Keratinocyte (primary cell): ENCODE measurements around the gene KLK6.

Experiments used
- CTCF ChIP-seq, 3 experiments: IDR thresholded peaks in 1 of 3; conservative IDR thresholded peaks in 1 of 3; optimal IDR thresholded peaks in 1 of 3; 2 replicates in 2 of 3; 3 replicates in 1 of 3; pipeline versions ENCODE3 to v1.5.1; 2011; ENCODE audit warnings: low read length in 3 of 3, mild to moderate bottlenecking in 3 of 3, moderate library complexity in 2 of 3, control low read depth in 1 of 3, inconsistent platforms in 1 of 3; ENCODE audit not compliant: insufficient read depth in 2 of 3; ENCODE audit errors: extremely low read depth in 1 of 3
- EZH2 ChIP-seq: IDR thresholded peaks from one replicate; pipeline ENCODE4 v1.6.1; 2012; ENCODE audit warnings: inconsistent platforms, mild to moderate bottlenecking, low read length, moderate library complexity

DNA sequence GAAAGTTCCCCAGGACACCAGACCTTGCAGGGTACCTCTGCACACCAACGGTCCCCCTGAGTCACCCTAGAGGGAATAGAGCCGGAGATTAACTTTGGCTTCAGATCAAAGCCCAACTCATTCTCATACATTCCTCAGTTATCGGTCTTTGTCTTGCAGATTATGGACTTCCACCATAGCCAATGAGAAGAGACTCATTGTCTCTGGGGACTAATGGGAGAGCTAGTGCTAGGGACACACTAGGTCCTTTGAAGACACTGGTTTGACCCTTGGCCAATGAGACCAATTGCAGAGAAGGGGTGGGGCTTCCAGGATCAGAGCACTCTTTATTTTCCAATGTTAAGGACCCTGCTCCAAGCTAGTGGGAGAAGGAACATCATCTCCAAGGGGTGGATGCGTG, 8.2 kb upstream of the KLK6 start:
- TF ChIP-seq CTCF (optimal IDR thresholded peaks at IDR 0.05 in 1 of 3, IDR thresholded peaks at IDR 0.05 in 1 of 3, conservative IDR thresholded peaks at IDR 0.05 in 1 of 3; ENCODE audit: extremely low read depth in 1 of 3, insufficient read depth in 2 of 3, low read length in 3 of 3), result no peak
- no peak for TF ChIP-seq EZH2
